LoVo (cell line): ENCODE data around the gene PLCH2.

Source experiments
- DNase-seq: peaks from one replicate; pipeline ENCODE4 v3.0.0-alpha.2; 2016; ENCODE audit warnings: low spot score

Gene PLCH2

GRCh38 chr1:2513939-2514652 lies 38.0 kb downstream of the PLCH2 start:
- no peak for DNase-seq

- DNase-seq = no peak
These were observed 39.0 kb downstream of the PLCH2 start for GRCh38 chr1:2514863-2515762.

GRCh38 chr1:2515763-2516080 lies 39.6 kb downstream of the PLCH2 start:
- DNase-seq = no peak

GRCh38 chr1:2516124-2516523 lies 40.0 kb downstream of the PLCH2 start:
- DNase-seq = no peak

- DNase-seq = no peak
These were observed 40.9 kb downstream of the PLCH2 start for GRCh38 chr1:2516946-2517345.

- no peak for DNase-seq
These were observed 41.9 kb downstream of the PLCH2 start for GRCh38 chr1:2517966-2518365.

GRCh38 chr1:2518528-2518927 lies 42.4 kb downstream of the PLCH2 start:
- DNase-seq = no peak

- DNase-seq = no peak
These were observed 43.1 kb downstream of the PLCH2 start for GRCh38 chr1:2519029-2519685.

GRCh38 chr1:2519729-2520128 lies 43.6 kb downstream of the PLCH2 start:
- no peak for DNase-seq

- DNase-seq = no peak
These were observed 44.1 kb downstream of the PLCH2 start for GRCh38 chr1:2520206-2520605.

- DNase-seq = no peak
These were observed 44.7 kb downstream of the PLCH2 start for GRCh38 chr1:2520806-2521205.

GRCh38 chr1:2522230-2522629 lies 46.1 kb downstream of the PLCH2 start:
- no peak for DNase-seq

- DNase-seq = no peak
These were observed 47.3 kb downstream of the PLCH2 start for GRCh38 chr1:2523191-2523890.

- DNase-seq = no peak
These were observed 48.0 kb downstream of the PLCH2 start for GRCh38 chr1:2523891-2524609.

GRCh38 chr1:2525572-2525919 lies 49.5 kb downstream of the PLCH2 start:
- DNase-seq = no peak

- peak; percentile 92 for DNase-seq
These were observed 50.1 kb downstream of the PLCH2 start, which contains the start of gene PANK4 for GRCh38 chr1:2525920-2526823. Gene PANK4 (minus strand): TSS chr1:2526596. CDS start chr1:2526587, 9 bp downstream.

- DNase-seq = peak; percentile 36
These were observed 50.9 kb downstream of the PLCH2 start for GRCh38 chr1:2526824-2527555.

GRCh38 chr1:2527556-2527860 lies 51.4 kb downstream of the PLCH2 start:
- no peak for DNase-seq

- no peak for DNase-seq
These were observed 51.9 kb downstream of the PLCH2 start for GRCh38 chr1:2528016-2528415.

GRCh38 chr1:2528611-2528965 lies 52.5 kb downstream of the PLCH2 start:
- DNase-seq = no peak
